Muscle layer of colon (tissue), 2 donors: ENCODE data around the gene MED20.

Source experiments
- H3K27ac ChIP-seq: one replicate; pipeline ENCODE4 v1.7.0; 2013; ENCODE audit warnings: low read depth, mild to moderate bottlenecking, low read length, moderate library complexity
- H3K27me3 ChIP-seq, 2 donors: one replicate each; pipeline ENCODE4 v1.7.0; 2013; ENCODE audit warnings: low read length in 2 of 2, mild to moderate bottlenecking in 2 of 2; ENCODE audit not compliant: insufficient read depth in 2 of 2, control insufficient read depth in 1 of 2
- H3K36me3 ChIP-seq: one replicate; pipeline ENCODE4 v1.7.0; 2013; ENCODE audit warnings: mild to moderate bottlenecking, low read length; ENCODE audit not compliant: insufficient read depth
- H3K4me1 ChIP-seq: one replicate; pipeline ENCODE4 v1.7.0; 2013; ENCODE audit warnings: mild to moderate bottlenecking, low read length; ENCODE audit not compliant: insufficient read depth
- H3K4me3 ChIP-seq, 2 donors: one replicate each; pipeline ENCODE4 v1.7.0; 2013; ENCODE audit warnings: low read length in 2 of 2, low read depth in 1 of 2, mild to moderate bottlenecking in 1 of 2, moderate library complexity in 1 of 2
- H3K9ac ChIP-seq: one replicate; pipeline ENCODE4 v1.7.0; 2013; ENCODE audit warnings: low read length
- H3K9me3 ChIP-seq: one replicate; pipeline ENCODE4 v1.7.0; 2013; ENCODE audit warnings: mild to moderate bottlenecking, low read length
- donor health status: abdominal sarcoma.
- donor health status: Adenocarcinoma of cecum.

MED20 gene

GRCh38 chr6:41920921-41921711 lies at the start of gene MED20, which contains the start of gene BYSL:
Gene MED20 (minus strand): TSS chr6:41921139. CDS start chr6:41921018, 121 bp downstream.
Gene BYSL (plus strand): TSS chr6:41921499. CDS start chr6:41921563, 64 bp downstream.
- peak within 1 kb of the TSS; percentile 91 to 96 for H3K4me3 ChIP-seq
- H3K9me3 ChIP-seq: no peaks in the 10 kb centered on the region
- no peaks in the 10 kb centered on the region for H3K27me3 ChIP-seq
- H3K27ac ChIP-seq: peak within 1 kb of the TSS; percentile 95
- H3K4me1 ChIP-seq: peaks cover 29% of the 10 kb centered on the region
- no peaks in the 10 kb centered on the region for H3K36me3 ChIP-seq
- peak within 1 kb of the TSS; percentile 96 for H3K9ac ChIP-seq

GRCh38 chr6:41970436-41970846 lies 49.5 kb upstream of the MED20 start:
- H3K27ac ChIP-seq: peak overlapping the region; percentile 4

GRCh38 chr6:41967312-41968287 lies 46.7 kb upstream of the MED20 start:
- Histone ChIP-seq H3K9ac (no peak overlapping the region), H3K4me3 (no peak overlapping the region), H3K4me1 (no peaks in the 10 kb centered on the region), H3K27ac (no peak overlapping the region), H3K27me3 (no peaks in the 10 kb centered on the region), H3K36me3 (no peaks in the 10 kb centered on the region), H3K9me3 (no peaks in the 10 kb centered on the region)

More at GRCh38 chr6:41970436-41970846, 49.5 kb upstream of the MED20 start:
- Histone ChIP-seq H3K4me1 (no peaks in the 10 kb centered on the region), H3K36me3 (no peaks in the 10 kb centered on the region), H3K4me3 (no peak overlapping the region), H3K9me3 (no peaks in the 10 kb centered on the region), H3K27me3 (no peaks in the 10 kb centered on the region), H3K9ac (no peak overlapping the region)

GRCh38 chr6:41966961-41967311 lies 46.0 kb upstream of the MED20 start:
- Histone ChIP-seq H3K4me1 (no peaks in the 10 kb centered on the region), H3K9ac (no peak overlapping the region), H3K9me3 (no peaks in the 10 kb centered on the region), H3K27ac (no peak overlapping the region), H3K4me3 (no peak overlapping the region), H3K27me3 (no peaks in the 10 kb centered on the region), H3K36me3 (no peaks in the 10 kb centered on the region)

GRCh38 chr6:41966214-41966920 lies 45.4 kb upstream of the MED20 start:
- no peak overlapping the region for H3K4me3 ChIP-seq
- H3K9me3 ChIP-seq: no peaks in the 10 kb centered on the region
- H3K4me1 ChIP-seq: no peaks in the 10 kb centered on the region
- H3K9ac ChIP-seq: no peak overlapping the region
- no peaks in the 10 kb centered on the region for H3K27me3 ChIP-seq
- no peaks in the 10 kb centered on the region for H3K36me3 ChIP-seq
- H3K27ac ChIP-seq: no peak overlapping the region

GRCh38 chr6:41965429-41966213 lies 44.7 kb upstream of the MED20 start:
- H3K4me3 ChIP-seq: no peak overlapping the region

GRCh38 chr6:41964201-41964887 lies 43.4 kb upstream of the MED20 start:
- Histone ChIP-seq H3K27me3 (no peaks in the 10 kb centered on the region), H3K9ac (no peak overlapping the region), H3K4me1 (no peaks in the 10 kb centered on the region), H3K4me3 (no peak overlapping the region), H3K27ac (no peak overlapping the region), H3K36me3 (no peaks in the 10 kb centered on the region), H3K9me3 (no peaks in the 10 kb centered on the region)

More at GRCh38 chr6:41965429-41966213, 44.7 kb upstream of the MED20 start:
- H3K4me1 ChIP-seq: no peaks in the 10 kb centered on the region
- no peaks in the 10 kb centered on the region for H3K36me3 ChIP-seq
- no peak overlapping the region for H3K27ac ChIP-seq
- no peaks in the 10 kb centered on the region for H3K9me3 ChIP-seq
- H3K9ac ChIP-seq: no peak overlapping the region
- no peaks in the 10 kb centered on the region for H3K27me3 ChIP-seq

- H3K36me3 ChIP-seq: no peaks in the 10 kb centered on the region
Measured at GRCh38 chr6:41963371-41963770, 42.4 kb upstream of the MED20 start.

DNA sequence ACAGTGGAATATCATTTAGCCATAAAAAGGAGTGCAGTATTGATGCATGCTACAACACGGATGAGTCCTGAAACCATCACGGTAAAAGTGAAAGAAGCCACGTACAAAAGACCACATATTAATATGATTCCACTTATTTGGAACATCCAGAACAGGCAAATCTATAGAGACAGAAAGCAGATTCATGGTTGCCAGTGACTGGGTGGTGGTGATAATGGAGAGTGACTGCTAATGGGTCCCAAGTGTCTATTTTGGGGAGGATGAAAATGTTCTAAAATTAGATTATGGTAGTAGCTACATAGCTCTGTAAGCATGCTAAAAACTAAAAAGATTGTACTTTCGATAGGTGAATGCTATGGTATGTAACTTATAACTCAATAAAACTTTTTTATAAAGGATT lies 39.1 kb upstream of the MED20 start:
- Histone ChIP-seq H3K4me1 (no peaks in the 10 kb centered on the region), H3K9ac (no peak overlapping the region), H3K27me3 (no peaks in the 10 kb centered on the region), H3K27ac (no peak overlapping the region), H3K4me3 (no peak overlapping the region), H3K36me3 (no peaks in the 10 kb centered on the region), H3K9me3 (no peaks in the 10 kb centered on the region)

More at GRCh38 chr6:41963371-41963770, 42.4 kb upstream of the MED20 start:
- no peaks in the 10 kb centered on the region for H3K27me3 ChIP-seq
- no peaks in the 10 kb centered on the region for H3K9me3 ChIP-seq
- no peak overlapping the region for H3K9ac ChIP-seq
- H3K4me3 ChIP-seq: no peak overlapping the region
- H3K4me1 ChIP-seq: no peaks in the 10 kb centered on the region
- H3K27ac ChIP-seq: no peak overlapping the region
